HFFc6 (cell line): Measurements from ENCODE around the gene NTN1. TPM values are rescaled to one million over a fixed set of nuclear protein-coding genes. Genes with fewer than 3 reads are reported as not detected.
"Not testable (repeated sequence)": the region's sequence is repeated elsewhere in the genome, so short reads cannot be mapped to it uniquely, and the experiment has no call there.

Source experiments
- DNase-seq: peaks from one replicate; pipeline ENCODE4 v3.0.0-alpha.2; 2018
- H3K27ac Mint-ChIP-seq: 2 replicates; pipeline ENCODE4 v1.8.0; 2020; ENCODE audit warnings: mild to moderate bottlenecking, mixed read lengths
- H3K27me3 Mint-ChIP-seq: 2 replicates; pipeline ENCODE4 v1.8.0; 2021; ENCODE audit warnings: mild to moderate bottlenecking, moderate library complexity, mixed read lengths; ENCODE audit not compliant: insufficient read depth
- H3K36me3 Mint-ChIP-seq: 2 replicates; pipeline ENCODE4 v1.8.0; 2021; ENCODE audit warnings: low read depth, mixed read lengths
- H3K4me1 Mint-ChIP-seq: 2 replicates; pipeline ENCODE4 v1.8.0; 2020; ENCODE audit warnings: low read depth, mixed read lengths
- H3K4me3 Mint-ChIP-seq: 2 replicates; pipeline ENCODE4 v1.8.0; 2020; ENCODE audit warnings: mild to moderate bottlenecking, moderate library complexity, mixed read lengths
- H3K9me3 Mint-ChIP-seq: 2 replicates; pipeline ENCODE4 v1.8.0; 2020; ENCODE audit warnings: mild to moderate bottlenecking, mixed read lengths
- CTCF ChIP-seq: fragments of 200-600 bp; sonication (generic); IDR thresholded peaks from 2 replicates; pipeline ENCODE4 v1.5.0; 2021; ENCODE audit warnings: antibody characterized with exemption, mild to moderate bottlenecking
- total RNA-seq, 6 experiments: library from RNA; stranded (reverse); fragmentation: NEBNext Ultra II Directional; extraction: Animal tissue kit (Norgen Biotek cat#: 25700); gene quantifications; 2 replicates in 1 of 6; 3 replicates in 5 of 6; pipeline ENCODE4 v1.2.3, GENCODE V29; 2021

Gene NTN1
- total RNA-seq, 6 experiments from 2014 or later, result not detected

- no peak overlapping the region for H3K4me3 Mint-ChIP-seq
Observed at GRCh38 chr17:8985054-8985701, 36.1 kb upstream of the NTN1 start.

DNA sequence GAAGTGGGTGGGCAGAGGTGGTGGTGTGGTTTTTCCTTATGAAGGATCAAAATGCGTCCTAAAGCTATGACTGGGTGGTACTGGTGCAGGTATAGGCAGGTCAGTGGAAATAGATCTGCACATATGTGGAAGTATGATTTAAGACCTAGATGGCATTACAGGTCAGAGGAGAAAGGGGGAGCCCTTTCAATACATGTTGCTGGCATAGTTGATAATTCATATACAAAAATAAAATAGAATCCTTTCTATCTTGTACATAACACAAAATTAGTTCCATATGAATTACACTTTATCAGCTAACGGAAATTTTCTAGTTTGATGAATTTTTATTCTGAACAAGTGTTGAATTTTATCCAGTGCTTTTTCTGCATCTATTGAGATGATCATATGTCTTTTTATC lies 35.0 kb upstream of the NTN1 start:
- Mint-ChIP-seq H3K9me3 (no peaks in the 10 kb centered on the region), H3K27ac (no peak overlapping the region), H3K4me1 (no peaks in the 10 kb centered on the region), H3K4me3 (no peak overlapping the region), H3K27me3 (peaks cover 2% of the 10 kb centered on the region; the same call in 1 of the 2 replicates), H3K36me3 (no peaks in the 10 kb centered on the region)
- peak; percentile 22; the same call in 1 of the 2 replicates for TF ChIP-seq CTCF
- DNase-seq, result no peak

More at GRCh38 chr17:8985054-8985701, 36.1 kb upstream of the NTN1 start:
- Mint-ChIP-seq H3K27ac (no peak overlapping the region), H3K9me3 (peaks cover under 1% of the 10 kb centered on the region; the same call in 1 of the 2 replicates), H3K4me1 (no peaks in the 10 kb centered on the region), H3K36me3 (no peaks in the 10 kb centered on the region), H3K27me3 (no peaks in the 10 kb centered on the region)
- no peak for TF ChIP-seq CTCF
- no peak for DNase-seq

DNA sequence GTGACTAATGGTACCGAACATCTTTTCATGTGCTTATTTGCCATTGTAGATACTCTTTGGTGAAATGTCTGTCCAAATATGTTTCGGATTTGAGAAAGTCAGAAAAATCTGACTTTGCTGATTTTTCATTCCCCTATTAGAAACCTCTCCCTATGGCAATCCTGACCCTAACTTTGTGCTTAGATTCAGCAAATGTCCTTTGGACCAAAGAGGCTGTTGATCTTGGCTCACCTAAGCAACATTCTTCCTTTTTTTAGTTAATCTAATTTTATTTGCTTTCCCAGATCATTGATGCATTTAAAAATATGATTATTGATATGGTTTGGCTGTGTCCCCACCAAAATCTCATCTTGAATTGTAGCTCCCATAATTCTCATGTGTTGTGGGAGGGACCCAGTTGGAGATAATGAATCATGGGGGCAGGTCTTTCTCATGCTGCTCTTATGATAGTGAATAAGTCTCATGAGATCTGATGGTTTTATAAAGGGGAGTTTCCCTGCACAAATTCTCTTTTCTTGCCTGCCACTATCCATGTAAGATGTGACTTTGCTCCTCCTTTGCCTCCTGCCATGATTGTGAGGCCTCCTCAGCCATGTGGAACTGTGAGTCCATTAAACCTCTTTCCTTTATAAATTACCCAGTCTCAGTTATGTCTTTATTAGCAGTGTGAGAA lies 32.9 kb upstream of the NTN1 start:
- not testable (repeated sequence) for H3K4me1 Mint-ChIP-seq, H3K9me3 Mint-ChIP-seq, H3K27me3 Mint-ChIP-seq, H3K36me3 Mint-ChIP-seq, DNase-seq, H3K4me3 Mint-ChIP-seq, H3K27ac Mint-ChIP-seq

- peak; percentile 89 for TF ChIP-seq CTCF
- H3K27me3 Mint-ChIP-seq, result peaks cover 3% of the 10 kb centered on the region
- peak; percentile 42 for DNase-seq
Observed at GRCh38 chr17:8991514-8992285, 29.6 kb upstream of the NTN1 start.

GRCh38 chr17:8994319-8994718 lies 27.0 kb upstream of the NTN1 start:
- DNase-seq, result peak; percentile 19
- Mint-ChIP-seq H3K36me3 (no peaks in the 10 kb centered on the region), H3K27ac (no peak overlapping the region), H3K9me3 (no peaks in the 10 kb centered on the region), H3K27me3 (peaks cover 3% of the 10 kb centered on the region), H3K4me1 (no peaks in the 10 kb centered on the region), H3K4me3 (no peak overlapping the region)
- peak; percentile 81 for TF ChIP-seq CTCF

More at GRCh38 chr17:8991514-8992285, 29.6 kb upstream of the NTN1 start:
- H3K27ac Mint-ChIP-seq, result no peak overlapping the region
- H3K4me1 Mint-ChIP-seq, result no peaks in the 10 kb centered on the region
- no peaks in the 10 kb centered on the region for H3K9me3 Mint-ChIP-seq
- H3K4me3 Mint-ChIP-seq, result no peak overlapping the region
- no peaks in the 10 kb centered on the region for H3K36me3 Mint-ChIP-seq

GRCh38 chr17:8995711-8996110 lies 25.6 kb upstream of the NTN1 start:
- Mint-ChIP-seq H3K9me3 (no peaks in the 10 kb centered on the region), H3K36me3 (no peaks in the 10 kb centered on the region), H3K27me3 (peaks cover 1% of the 10 kb centered on the region; the same call in 1 of the 2 replicates), H3K4me3 (no peak overlapping the region), H3K27ac (no peak overlapping the region), H3K4me1 (no peaks in the 10 kb centered on the region)
- DNase-seq, result no peak
- no peak for TF ChIP-seq CTCF
